ENCODE measurements around the gene TEX36. TPM values are rescaled to one million over a fixed set of nuclear protein-coding genes. Genes with fewer than 3 reads are reported as not detected.

TEX36 gene
- polyA plus RNA-seq, 1 donor from 2014 or later: not detected

GRCh38 chr10:125641398-125641797 lies 41.6 kb downstream of the TEX36 start:
- H3K9me2 ChIP-seq (ENCODE audit: insufficient read depth, low read length): no peaks in the 10 kb centered on the region
- no peaks in the 10 kb centered on the region for H3K36me3 ChIP-seq (ENCODE audit: insufficient read depth, low read length)
- TF ChIP-seq SMC3 (conservative IDR thresholded peaks at IDR 0.05; ENCODE audit: poor library complexity) (no peak), RAD21 (conservative IDR thresholded peaks at IDR 0.05) (no peak), POLR2AphosphoS5 (IDR thresholded peaks at IDR 0.05) (no peak), REST (IDR thresholded peaks at IDR 0.05; ENCODE audit: borderline replicate concordance) (no peak), EP300 (conservative IDR thresholded peaks at IDR 0.05; ENCODE audit: poor library complexity, severe bottlenecking) (no peak), MXI1 (conservative IDR thresholded peaks at IDR 0.05; ENCODE audit: poor library complexity, severe bottlenecking) (no peak)
- H3K4me3 ChIP-seq (ENCODE audit: low read length): no peak overlapping the region
- no peaks in the 10 kb centered on the region for H3K27me3 ChIP-seq (ENCODE audit: insufficient read depth, low read depth, low read length)
- no peaks in the 10 kb centered on the region for H3K9me3 ChIP-seq (ENCODE audit: low read length)
- no peaks in the 10 kb centered on the region for H3F3A ChIP-seq (ENCODE audit: insufficient read depth, low read length, poor library complexity, severe bottlenecking)
- no peak overlapping the region for H3K9ac ChIP-seq (ENCODE audit: low read length)
- H3K4me2 ChIP-seq (ENCODE audit: low read length): no peak overlapping the region
- H3K27ac ChIP-seq (ENCODE audit: low read length): no peak overlapping the region
- H3K79me2 ChIP-seq (replicated peaks; ENCODE audit: insufficient read depth, low read length): no peaks in the 10 kb centered on the region
- no peaks in the 10 kb centered on the region for H4K20me1 ChIP-seq (ENCODE audit: insufficient read depth)
- H2AFZ ChIP-seq (ENCODE audit: low read depth, low read length): no peak overlapping the region

GRCh38 chr10:125640653-125641052 lies 42.3 kb downstream of the TEX36 start:
- H3K79me2 ChIP-seq (replicated peaks; ENCODE audit: insufficient read depth, low read length): no peaks in the 10 kb centered on the region
- no peaks in the 10 kb centered on the region for H3F3A ChIP-seq (ENCODE audit: insufficient read depth, low read length, poor library complexity, severe bottlenecking)
- no peaks in the 10 kb centered on the region for H4K20me1 ChIP-seq (ENCODE audit: insufficient read depth)
- TF ChIP-seq, protein P1, sequence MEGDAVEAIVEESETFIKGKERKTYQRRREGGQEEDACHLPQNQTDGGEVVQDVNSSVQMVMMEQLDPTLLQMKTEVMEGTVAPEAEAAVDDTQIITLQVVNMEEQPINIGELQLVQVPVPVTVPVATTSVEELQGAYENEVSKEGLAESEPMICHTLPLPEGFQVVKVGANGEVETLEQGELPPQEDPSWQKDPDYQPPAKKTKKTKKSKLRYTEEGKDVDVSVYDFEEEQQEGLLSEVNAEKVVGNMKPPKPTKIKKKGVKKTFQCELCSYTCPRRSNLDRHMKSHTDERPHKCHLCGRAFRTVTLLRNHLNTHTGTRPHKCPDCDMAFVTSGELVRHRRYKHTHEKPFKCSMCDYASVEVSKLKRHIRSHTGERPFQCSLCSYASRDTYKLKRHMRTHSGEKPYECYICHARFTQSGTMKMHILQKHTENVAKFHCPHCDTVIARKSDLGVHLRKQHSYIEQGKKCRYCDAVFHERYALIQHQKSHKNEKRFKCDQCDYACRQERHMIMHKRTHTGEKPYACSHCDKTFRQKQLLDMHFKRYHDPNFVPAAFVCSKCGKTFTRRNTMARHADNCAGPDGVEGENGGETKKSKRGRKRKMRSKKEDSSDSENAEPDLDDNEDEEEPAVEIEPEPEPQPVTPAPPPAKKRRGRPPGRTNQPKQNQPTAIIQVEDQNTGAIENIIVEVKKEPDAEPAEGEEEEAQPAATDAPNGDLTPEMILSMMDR (IDR thresholded peaks at IDR 0.05; ENCODE audit: poor library complexity, severe bottlenecking): no peak
- TF ChIP-seq TAF1 (IDR thresholded peaks at IDR 0.05; ENCODE audit: low read depth): no peak
- no peak for TF ChIP-seq POLR2AphosphoS5 (IDR thresholded peaks at IDR 0.05)
- TF ChIP-seq SMC3 (conservative IDR thresholded peaks at IDR 0.05; ENCODE audit: poor library complexity): no peak
- no peak for TF ChIP-seq EP300 (conservative IDR thresholded peaks at IDR 0.05; ENCODE audit: poor library complexity, severe bottlenecking)
- no peak for TF ChIP-seq REST (IDR thresholded peaks at IDR 0.05; ENCODE audit: borderline replicate concordance)
- no peak for TF ChIP-seq RAD21 (conservative IDR thresholded peaks at IDR 0.05)
- TF ChIP-seq EZH2 (IDR thresholded peaks at IDR 0.05; ENCODE audit: borderline replicate concordance, insufficient read depth, low read length, poor library complexity, severe bottlenecking): no peak
- TF ChIP-seq MXI1 (conservative IDR thresholded peaks at IDR 0.05; ENCODE audit: poor library complexity, severe bottlenecking): no peak
- no peaks in the 10 kb centered on the region for H3K27me3 ChIP-seq (ENCODE audit: insufficient read depth, low read depth, low read length)
- no peaks in the 10 kb centered on the region for H3K9me2 ChIP-seq (ENCODE audit: insufficient read depth, low read length)
- no peak overlapping the region for H3K4me3 ChIP-seq (ENCODE audit: low read length)
- H3K9ac ChIP-seq (ENCODE audit: low read length): no peak overlapping the region
- H3K4me2 ChIP-seq (ENCODE audit: low read length): no peak overlapping the region
- no peaks in the 10 kb centered on the region for H3K36me3 ChIP-seq (ENCODE audit: insufficient read depth, low read length)
- H3K9me3 ChIP-seq (ENCODE audit: low read length): no peaks in the 10 kb centered on the region
- no peak overlapping the region for H2AFZ ChIP-seq (ENCODE audit: low read depth, low read length)
- no peak overlapping the region for H3K27ac ChIP-seq (ENCODE audit: low read length)
